ENCODE measurements around the gene SLC26A1. TPM values are rescaled to one million over a fixed set of nuclear protein-coding genes. Genes with fewer than 3 reads are reported as not detected.

The SLC26A1 gene
- total RNA-seq, 1 experiment from 2014 or later: 0.09 TPM

GRCh38 chr4:970046-970745 is 23.0 kb downstream of the SLC26A1 start:
- no CpG with 5 or more reads among the region's 25 CpGs for WGBS (ENCODE audit: extremely low coverage, insufficient read length, low lambda C conversion rate)
- peaks cover 14% of the 10 kb centered on the region for H3K27me3 Mint-ChIP-seq (ENCODE audit: low read depth)
- Histone ChIP-seq H3T11ph (ENCODE audit: low read length) (no peak overlapping the region), H2BK15ac (ENCODE audit: low read depth, low read length) (no peak overlapping the region), H2BK5ac (ENCODE audit: insufficient read length, low read length) (no peak overlapping the region), H4K5ac (ENCODE audit: insufficient read length, low read depth, low read length) (no peak overlapping the region), H2BK20ac (ENCODE audit: low read depth, low read length, poor library complexity, severe bottlenecking) (no peak overlapping the region), H3K18ac (ENCODE audit: insufficient read length, low read depth, low read length) (no peak overlapping the region), H3K4ac (ENCODE audit: low read depth, low read length) (no peak overlapping the region), H4K8ac (replicated peaks; ENCODE audit: insufficient read length, low read depth, low read length) (no peak overlapping the region), H3K27ac (ENCODE audit: insufficient read length, low read depth, low read length) (no peak overlapping the region), H2AK5ac (ENCODE audit: insufficient read length, low read length) (no peak overlapping the region), H3K9ac (ENCODE audit: extremely low read depth, insufficient read length, low read length) (no peak overlapping the region), H3K56ac (ENCODE audit: insufficient read length, low read depth, low read length) (no peak overlapping the region), H4K91ac (ENCODE audit: insufficient read length, low read depth, low read length) (no peak overlapping the region), H3K79me1 (ENCODE audit: insufficient read depth, low read depth, low read length, poor library complexity, severe bottlenecking) (no peaks in the 10 kb centered on the region), H2AFZ (ENCODE audit: low read length) (no peak overlapping the region), H3K23ac (ENCODE audit: insufficient read length, low read depth, low read length) (no peak overlapping the region), H4K20me1 (ENCODE audit: control insufficient read depth, insufficient read depth, insufficient read length) (no peaks in the 10 kb centered on the region), H3K14ac (ENCODE audit: insufficient read depth, low read length) (no peak overlapping the region), H3K23me2 (ENCODE audit: insufficient read length, low read depth, low read length, poor library complexity, severe bottlenecking) (peaks cover 5% of the 10 kb centered on the region), H3K27me3 (ENCODE audit: insufficient read depth, low read length) (peaks cover 3% of the 10 kb centered on the region; the same call in 1 of the 2 replicates), H2BK120ac (ENCODE audit: low read depth, low read length, poor library complexity, severe bottlenecking) (no peak overlapping the region), H3K79me2 (ENCODE audit: insufficient read depth, low read length) (no peaks in the 10 kb centered on the region), H3K9me3 (ENCODE audit: control insufficient read depth, low read depth, low read length) (no peaks in the 10 kb centered on the region), H3K4me2 (ENCODE audit: insufficient read depth, insufficient read length, low read length) (no peak overlapping the region), H3K4me1 (ENCODE audit: insufficient read depth, low read length) (no peaks in the 10 kb centered on the region), H2BK12ac (ENCODE audit: insufficient read length, low read depth, low read length) (no peak overlapping the region)
- H3K36me3 Mint-ChIP-seq (ENCODE audit: insufficient read depth in 1 of 3, low read depth in 3 of 3): no peaks in the 10 kb centered on the region
- no peak overlapping the region for H3K27ac Mint-ChIP-seq
- H3K4me3 Mint-ChIP-seq: no peak overlapping the region; a peak in 1 of 5 replicates
- no peak for DNase-seq
- H3K4me1 Mint-ChIP-seq: peaks cover 0 to 2% of the 10 kb centered on the region in 2 experiments; a peak in 1 of 4 replicates
- TF ChIP-seq CTCF (conservative IDR thresholded peaks at IDR 0.05): no peak
- H3K9me3 Mint-ChIP-seq: peaks cover 3 to 4% of the 10 kb centered on the region in 2 experiments; a peak in 3 of 5 replicates

All from H9 (cell line).